Activated T-helper 1 cell treated with anti-CD3 and anti-CD28 coated beads, Interleukin-2, amount 50 U/mL, for 16 hours (primary cell): ENCODE data around the gene SLC6A6.

Source experiments
- DNase-seq, 2 donors: peaks; one replicate each; pipeline ENCODE4 v3.0.0-alpha.2; 2020; ENCODE audit warnings: low read depth in 1 of 2, low spot score in 1 of 2

The SLC6A6 gene

GRCh38 chr3:14402304-14402811 lies at the start of gene SLC6A6:
SLC6A6 (plus strand) TSS chr3:14402606; CDS start chr3:14443635, 41,029 bp downstream.
- DNase-seq: peak; percentile 90 to 94

- no peak for DNase-seq
These were observed 48.9 kb upstream of the SLC6A6 start for GRCh38 chr3:14353502-14353901.

GRCh38 chr3:14357463-14357862 lies 44.9 kb upstream of the SLC6A6 start:
- DNase-seq: no peak

- DNase-seq: no peak
These were observed 43.8 kb upstream of the SLC6A6 start for GRCh38 chr3:14358426-14359211.

- DNase-seq: no peak
These were observed 43.1 kb upstream of the SLC6A6 start for GRCh38 chr3:14359348-14359747.

GRCh38 chr3:14360123-14360881 lies 42.1 kb upstream of the SLC6A6 start:
- DNase-seq: no peak

- DNase-seq: no peak
These were observed 41.2 kb upstream of the SLC6A6 start for GRCh38 chr3:14361068-14361677.

GRCh38 chr3:14362890-14363289 lies 39.5 kb upstream of the SLC6A6 start:
- DNase-seq: no peak

- no peak for DNase-seq
These were observed 39.0 kb upstream of the SLC6A6 start for GRCh38 chr3:14363379-14363778.

GRCh38 chr3:14363991-14364390 lies 38.4 kb upstream of the SLC6A6 start:
- no peak for DNase-seq

GRCh38 chr3:14364580-14365292 lies 37.7 kb upstream of the SLC6A6 start:
- DNase-seq: no peak

- DNase-seq: no peak
These were observed 36.2 kb upstream of the SLC6A6 start for GRCh38 chr3:14366248-14366647.

GRCh38 chr3:14366915-14367823 lies 35.2 kb upstream of the SLC6A6 start:
- no peak for DNase-seq

- no peak for DNase-seq
These were observed 34.3 kb upstream of the SLC6A6 start for GRCh38 chr3:14368146-14368545.

GRCh38 chr3:14368885-14369284 lies 33.5 kb upstream of the SLC6A6 start:
- DNase-seq: no peak

GRCh38 chr3:14369675-14370669 lies 32.4 kb upstream of the SLC6A6 start:
- DNase-seq: no peak

- no peak for DNase-seq
These were observed 31.5 kb upstream of the SLC6A6 start for GRCh38 chr3:14370720-14371572.
